ENCODE data around the gene PLOD2. TPM values are rescaled to one million over a fixed set of nuclear protein-coding genes. Genes with fewer than 3 reads are reported as not detected.
"Not testable (repeated sequence)": the region's sequence is repeated elsewhere in the genome, so short reads cannot be mapped to it uniquely, and the experiment has no call there.

The PLOD2 gene
- total and polyA plus RNA-seq, 9 donors = 29.6 to 65.4 (median 40.6) TPM

GRCh38 chr3:146124126-146124801, 36.7 kb downstream of the PLOD2 start:
- DNase-seq = no peak
- Histone ChIP-seq H3K4me1 (ENCODE audit: insufficient read depth) (peaks cover 2% of the 10 kb centered on the region), H3K9me3 (no peaks in the 10 kb centered on the region), H3K36me3 (no peaks in the 10 kb centered on the region), H3K4me3 (no peak overlapping the region), H3K27me3 (no peaks in the 10 kb centered on the region), H3K27ac (no peak overlapping the region)
- TF ChIP-seq CTCF (IDR thresholded peaks at IDR 0.05) = no peak
- no peak for TF ChIP-seq POLR2A (IDR thresholded peaks at IDR 0.05)
- no peak for TF ChIP-seq EP300 (IDR thresholded peaks at IDR 0.05)
- WGBS, 3 donors = 18 to 36% (median 18%) methylated on average over 6 of the region's 6 CpGs
- intact Hi-C loops (cut with DNase I) = no loop called here

GRCh38 chr3:146117406-146118285, 43.3 kb downstream of the PLOD2 start:
- 33 to 52% (median 43%) methylated on average over 2 of the region's 2 CpGs for WGBS, 3 donors
- H3K27me3 ChIP-seq = no peaks in the 10 kb centered on the region
- H3K27ac ChIP-seq = no peak overlapping the region
- H3K9me3 ChIP-seq = no peaks in the 10 kb centered on the region
- H3K36me3 ChIP-seq = no peaks in the 10 kb centered on the region
- no peak for DNase-seq
- H3K4me1 ChIP-seq (ENCODE audit: insufficient read depth) = peaks cover 2% of the 10 kb centered on the region
- H3K4me3 ChIP-seq = no peak overlapping the region
- TF ChIP-seq EP300 (IDR thresholded peaks at IDR 0.05) (no peak), CTCF (IDR thresholded peaks at IDR 0.05) (no peak), POLR2A (IDR thresholded peaks at IDR 0.05) (no peak)
- intact Hi-C loops (cut with DNase I) = no loop called here

GRCh38 chr3:146115619-146116018, 45.4 kb downstream of the PLOD2 start:
- WGBS, 3 donors = 76 to 87% (median 86%) methylated on average over 1 of the region's 1 CpG
- intact Hi-C loops (cut with DNase I) = no loop called here
- Histone ChIP-seq H3K9me3 (no peaks in the 10 kb centered on the region), H3K27me3 (no peaks in the 10 kb centered on the region), H3K4me3 (no peak overlapping the region), H3K27ac (no peak overlapping the region), H3K4me1 (ENCODE audit: insufficient read depth) (peaks cover 2% of the 10 kb centered on the region), H3K36me3 (no peaks in the 10 kb centered on the region)
- TF ChIP-seq POLR2A (IDR thresholded peaks at IDR 0.05) = no peak
- no peak for TF ChIP-seq EP300 (IDR thresholded peaks at IDR 0.05)
- TF ChIP-seq CTCF (IDR thresholded peaks at IDR 0.05) = no peak
- no peak for DNase-seq

GRCh38 chr3:146113804-146114203, 47.2 kb downstream of the PLOD2 start:
- H3K4me1 ChIP-seq (ENCODE audit: insufficient read depth); H3K4me3 ChIP-seq; H3K36me3 ChIP-seq; H3K27ac ChIP-seq; H3K9me3 ChIP-seq; DNase-seq; H3K27me3 ChIP-seq; intact Hi-C loops (cut with DNase I): not testable (repeated sequence)
- WGBS, 3 donors = 89 to 97% (median 95%) methylated on average over 12 of the region's 12 CpGs

- no peak for DNase-seq
- intact Hi-C loops (cut with DNase I) = no loop called here
- Histone ChIP-seq H3K27me3 (no peaks in the 10 kb centered on the region), H3K4me1 (ENCODE audit: insufficient read depth) (no peaks in the 10 kb centered on the region), H3K27ac (no peak overlapping the region), H3K36me3 (no peaks in the 10 kb centered on the region), H3K9me3 (no peaks in the 10 kb centered on the region), H3K4me3 (no peak overlapping the region)
- TF ChIP-seq POLR2A (IDR thresholded peaks at IDR 0.05) (no peak), EP300 (IDR thresholded peaks at IDR 0.05) (no peak), CTCF (IDR thresholded peaks at IDR 0.05) (no peak)
These were observed 49.6 kb downstream of the PLOD2 start for GRCh38 chr3:146111337-146111736.
